Natural killer cell treated with Interleukin-12 subunit alpha and Interleukin-12 subunit beta and Interleukin-15 and Interleukin-18, amount 100 ng/mL, for 72 hours (primary cell): ENCODE measurements around the gene TCF19. TPM values are rescaled to one million over a fixed set of nuclear protein-coding genes. Genes with fewer than 3 reads are reported as not detected.
"Not testable (repeated sequence)": the region's sequence is repeated elsewhere in the genome, so short reads cannot be mapped to it uniquely, and the experiment has no call there.

Experiments
- ATAC-seq, 2 donors: fragments of 150-1000 bp; cut with Tn5 transposase in 1 of 2; sonication (Bioruptor Pico), chemical (Tn5 transposase) in 1 of 2; 2 replicates each; pipeline ENCODE4 v1.10.0; 2021
- DNase-seq: peaks from one replicate; pipeline ENCODE4 v3.0.0; 2022; ENCODE audit warnings: low spot score
- H3K27ac Mint-ChIP-seq, 2 donors: 1 replicate in 1 of 2; 2 replicates in 1 of 2; pipeline ENCODE4 v1.8.0; 2022; ENCODE audit warnings: mixed read lengths in 2 of 2, mild to moderate bottlenecking in 1 of 2, moderate library complexity in 1 of 2
- H3K27me3 Mint-ChIP-seq, 2 donors: 1 replicate in 1 of 2; 2 replicates in 1 of 2; pipeline ENCODE4 v1.8.0; 2022; ENCODE audit warnings: mixed read lengths in 2 of 2
- H3K36me3 Mint-ChIP-seq: one replicate; pipeline ENCODE4 v1.8.0; 2022; ENCODE audit warnings: mixed read lengths
- H3K4me1 Mint-ChIP-seq, 2 donors: 1 replicate in 1 of 2; 2 replicates in 1 of 2; pipeline ENCODE4 v1.8.0; 2022; ENCODE audit warnings: low read depth in 2 of 2, mixed read lengths in 2 of 2, mild to moderate bottlenecking in 1 of 2
- H3K4me3 Mint-ChIP-seq: one replicate; pipeline ENCODE4 v1.8.0; 2022; ENCODE audit warnings: mixed read lengths
- H3K9me3 Mint-ChIP-seq: 2 replicates; pipeline ENCODE4 v1.8.0; 2022; ENCODE audit warnings: mixed read lengths
- total RNA-seq, 2 donors: library from RNA; stranded (reverse); gene quantifications; one replicate each; pipeline ENCODE4 v1.2.3, GENCODE V29; 2022

Gene TCF19
- total RNA-seq, 2 donors from 2014 or later, result 59.0 to 96.5 TPM

GRCh38 chr6:31171931-31172905, 13.8 kb downstream of the TCF19 start:
- ATAC-seq (no peak), DNase-seq (no peak)
- no peaks in the 10 kb centered on the region for H3K27me3 Mint-ChIP-seq
- no peak overlapping the region for H3K4me3 Mint-ChIP-seq
- no peak overlapping the region for H3K27ac Mint-ChIP-seq
- no peaks in the 10 kb centered on the region for H3K36me3 Mint-ChIP-seq
- peaks cover 6 to 7% of the 10 kb centered on the region in 2 donors for H3K4me1 Mint-ChIP-seq
- no peaks in the 10 kb centered on the region for H3K9me3 Mint-ChIP-seq

- DNase-seq (no peak), ATAC-seq (no peak)
- Mint-ChIP-seq H3K4me1 (peaks cover 6 to 7% of the 10 kb centered on the region in 2 donors), H3K27ac (no peak overlapping the region), H3K4me3 (no peak overlapping the region), H3K36me3 (no peaks in the 10 kb centered on the region), H3K9me3 (no peaks in the 10 kb centered on the region), H3K27me3 (no peaks in the 10 kb centered on the region)
Observed at GRCh38 chr6:31172973-31173384, 14.6 kb downstream of the TCF19 start.

GRCh38 chr6:31173406-31173805, 15.0 kb downstream of the TCF19 start:
- ATAC-seq (no peak), DNase-seq (no peak)
- no peak overlapping the region for H3K4me3 Mint-ChIP-seq
- H3K27me3 Mint-ChIP-seq, result no peaks in the 10 kb centered on the region
- H3K27ac Mint-ChIP-seq, result no peak overlapping the region
- no peaks in the 10 kb centered on the region for H3K36me3 Mint-ChIP-seq
- H3K4me1 Mint-ChIP-seq, result peaks cover 6 to 11% of the 10 kb centered on the region in 2 donors
- H3K9me3 Mint-ChIP-seq, result no peaks in the 10 kb centered on the region

GRCh38 chr6:31174378-31174777, 16.0 kb downstream of the TCF19 start:
- no peaks in the 10 kb centered on the region for H3K27me3 Mint-ChIP-seq
- ATAC-seq, result no peak
- H3K4me1 Mint-ChIP-seq, result peaks cover 14 to 21% of the 10 kb centered on the region in 2 donors
- no peak for DNase-seq
- H3K9me3 Mint-ChIP-seq, result no peaks in the 10 kb centered on the region
- no peak overlapping the region for H3K4me3 Mint-ChIP-seq
- H3K36me3 Mint-ChIP-seq, result no peaks in the 10 kb centered on the region
- no peak overlapping the region for H3K27ac Mint-ChIP-seq

GRCh38 chr6:31175971-31176370, 17.6 kb downstream of the TCF19 start:
- Mint-ChIP-seq H3K36me3 (no peaks in the 10 kb centered on the region), H3K9me3 (no peaks in the 10 kb centered on the region), H3K4me1 (peaks cover 14 to 22% of the 10 kb centered on the region in 2 donors), H3K27ac (no peak overlapping the region), H3K4me3 (no peak overlapping the region), H3K27me3 (no peaks in the 10 kb centered on the region)
- DNase-seq (no peak), ATAC-seq (no peak)

- Mint-ChIP-seq H3K27ac (no peak overlapping the region), H3K36me3 (no peaks in the 10 kb centered on the region), H3K4me1 (peaks cover 14 to 22% of the 10 kb centered on the region in 2 donors), H3K4me3 (peak overlapping the region; percentile 33), H3K27me3 (no peaks in the 10 kb centered on the region), H3K9me3 (no peaks in the 10 kb centered on the region)
- DNase-seq (no peak), ATAC-seq (peak in 1 of 2 donors; percentile 50)
Observed at GRCh38 chr6:31178143-31179041, 20.0 kb downstream of the TCF19 start.

GRCh38 chr6:31179042-31179386, 20.6 kb downstream of the TCF19 start:
- Mint-ChIP-seq H3K27me3 (no peaks in the 10 kb centered on the region), H3K9me3 (no peaks in the 10 kb centered on the region), H3K36me3 (no peaks in the 10 kb centered on the region), H3K27ac (no peak overlapping the region), H3K4me1 (peaks cover 14 to 22% of the 10 kb centered on the region in 2 donors), H3K4me3 (peak overlapping the region; percentile 33)
- DNase-seq (no peak), ATAC-seq (no peak)

GRCh38 chr6:31179896-31180295, 21.5 kb downstream of the TCF19 start:
- Mint-ChIP-seq H3K36me3 (no peaks in the 10 kb centered on the region), H3K27ac (no peak overlapping the region)

GRCh38 chr6:31180500-31180899, 22.1 kb downstream of the TCF19 start:
- H3K36me3 Mint-ChIP-seq, result no peaks in the 10 kb centered on the region
- peak; percentile 98 for ATAC-seq
- H3K27ac Mint-ChIP-seq, result peak overlapping the region; percentile 49 to 73

More at GRCh38 chr6:31179896-31180295, 21.5 kb downstream of the TCF19 start:
- H3K27me3 Mint-ChIP-seq, result no peaks in the 10 kb centered on the region
- peak overlapping the region; percentile 88 for H3K4me3 Mint-ChIP-seq
- H3K9me3 Mint-ChIP-seq, result no peaks in the 10 kb centered on the region
- DNase-seq (no peak), ATAC-seq (no peak)
- H3K4me1 Mint-ChIP-seq, result peaks cover 14 to 22% of the 10 kb centered on the region in 2 donors

GRCh38 chr6:31183287-31183686, 24.9 kb downstream of the TCF19 start:
- H3K9me3 Mint-ChIP-seq, DNase-seq, H3K27me3 Mint-ChIP-seq, H3K27ac Mint-ChIP-seq, H3K4me3 Mint-ChIP-seq, H3K36me3 Mint-ChIP-seq, ATAC-seq: not testable (repeated sequence)
- H3K4me1 Mint-ChIP-seq, result peaks cover 14 to 21% of the 10 kb centered on the region in 2 donors

More at GRCh38 chr6:31180500-31180899, 22.1 kb downstream of the TCF19 start:
- DNase-seq, result peak; percentile 76
- H3K4me3 Mint-ChIP-seq, result peak overlapping the region; percentile 88
- H3K27me3 Mint-ChIP-seq, result no peaks in the 10 kb centered on the region
- peaks cover 14 to 25% of the 10 kb centered on the region in 2 donors for H3K4me1 Mint-ChIP-seq
- H3K9me3 Mint-ChIP-seq, result no peaks in the 10 kb centered on the region

- H3K4me1 Mint-ChIP-seq, result peaks cover 11 to 15% of the 10 kb centered on the region in 2 donors
- not testable (repeated sequence) for H3K4me3 Mint-ChIP-seq, DNase-seq, H3K9me3 Mint-ChIP-seq, H3K36me3 Mint-ChIP-seq, ATAC-seq, H3K27ac Mint-ChIP-seq, H3K27me3 Mint-ChIP-seq
Observed at GRCh38 chr6:31183859-31184258, 25.5 kb downstream of the TCF19 start.

- H3K36me3 Mint-ChIP-seq, H3K27me3 Mint-ChIP-seq, H3K4me1 Mint-ChIP-seq, DNase-seq, H3K9me3 Mint-ChIP-seq, H3K4me3 Mint-ChIP-seq: not testable (repeated sequence)
- peak overlapping the region in 1 of 2 donors; percentile 60 for H3K27ac Mint-ChIP-seq
- ATAC-seq, result peak; percentile 56 to 60
Observed at GRCh38 chr6:31185695-31186051, 27.3 kb downstream of the TCF19 start.

GRCh38 chr6:31186052-31186734, 27.8 kb downstream of the TCF19 start:
- Mint-ChIP-seq H3K4me3 (no peak overlapping the region), H3K4me1 (peaks cover 6 to 9% of the 10 kb centered on the region in 2 donors)

More at GRCh38 chr6:31186052-31186734, 27.8 kb downstream of the TCF19 start:
- H3K27me3 Mint-ChIP-seq, result no peaks in the 10 kb centered on the region
- no peak for ATAC-seq
- DNase-seq, result no peak
- peak overlapping the region; percentile 18 to 60 for H3K27ac Mint-ChIP-seq
- H3K9me3 Mint-ChIP-seq, result no peaks in the 10 kb centered on the region
- no peaks in the 10 kb centered on the region for H3K36me3 Mint-ChIP-seq
